Brain pericyte (primary cell): Measurements from ENCODE around the gene DENND5A.
"Not testable (repeated sequence)": the region's sequence is repeated elsewhere in the genome, so short reads cannot be mapped to it uniquely, and the experiment has no call there.

Experiments used
- DNase-seq: peaks from one replicate; pipeline ENCODE4 v3.0.0-alpha.2; 2012; ENCODE audit warnings: low read depth, low spot score

The DENND5A gene

GRCh38 chr11:9097186-9097943, 167.8 kb downstream of the DENND5A start:
- not testable (repeated sequence) for DNase-seq

GRCh38 chr11:9096427-9096826, 168.7 kb downstream of the DENND5A start:
- no peak for DNase-seq

GRCh38 chr11:9095421-9095820, 169.7 kb downstream of the DENND5A start:
- DNase-seq = no peak

- DNase-seq = no peak
These were observed 170.7 kb downstream of the DENND5A start for GRCh38 chr11:9094420-9094819.

GRCh38 chr11:9092853-9093778, 172.0 kb downstream of the DENND5A start:
- no peak for DNase-seq

- DNase-seq = no peak
These were observed 173.1 kb downstream of the DENND5A start for GRCh38 chr11:9092072-9092471.

- DNase-seq = no peak
These were observed 173.9 kb downstream of the DENND5A start, which contains the start of gene SCUBE2 for GRCh38 chr11:9091044-9091922. Gene SCUBE2 (minus strand): TSS chr11:9091599. CDS start chr11:9091528, 71 bp downstream.

- no peak for DNase-seq
These were observed 174.6 kb downstream of the DENND5A start for GRCh38 chr11:9090488-9091043.

- DNase-seq = no peak
These were observed 175.5 kb downstream of the DENND5A start for GRCh38 chr11:9089636-9090035.

GRCh38 chr11:9089061-9089460, 176.1 kb downstream of the DENND5A start:
- DNase-seq = no peak
